Fibroblast of skin of abdomen (primary cell): ENCODE data around the gene EXD3.

Experiments used
- DNase-seq: peaks from one replicate; pipeline ENCODE4 v3.0.0-alpha.2; 2013

The EXD3 gene

GRCh38 chr9:137409515-137409914 is 13.4 kb downstream of the EXD3 start:
- DNase-seq = no peak

- no peak for DNase-seq
Observed at GRCh38 chr9:137408651-137409405, 14.1 kb downstream of the EXD3 start.

GRCh38 chr9:137407590-137408300 is 15.2 kb downstream of the EXD3 start:
- no peak for DNase-seq

DNA sequence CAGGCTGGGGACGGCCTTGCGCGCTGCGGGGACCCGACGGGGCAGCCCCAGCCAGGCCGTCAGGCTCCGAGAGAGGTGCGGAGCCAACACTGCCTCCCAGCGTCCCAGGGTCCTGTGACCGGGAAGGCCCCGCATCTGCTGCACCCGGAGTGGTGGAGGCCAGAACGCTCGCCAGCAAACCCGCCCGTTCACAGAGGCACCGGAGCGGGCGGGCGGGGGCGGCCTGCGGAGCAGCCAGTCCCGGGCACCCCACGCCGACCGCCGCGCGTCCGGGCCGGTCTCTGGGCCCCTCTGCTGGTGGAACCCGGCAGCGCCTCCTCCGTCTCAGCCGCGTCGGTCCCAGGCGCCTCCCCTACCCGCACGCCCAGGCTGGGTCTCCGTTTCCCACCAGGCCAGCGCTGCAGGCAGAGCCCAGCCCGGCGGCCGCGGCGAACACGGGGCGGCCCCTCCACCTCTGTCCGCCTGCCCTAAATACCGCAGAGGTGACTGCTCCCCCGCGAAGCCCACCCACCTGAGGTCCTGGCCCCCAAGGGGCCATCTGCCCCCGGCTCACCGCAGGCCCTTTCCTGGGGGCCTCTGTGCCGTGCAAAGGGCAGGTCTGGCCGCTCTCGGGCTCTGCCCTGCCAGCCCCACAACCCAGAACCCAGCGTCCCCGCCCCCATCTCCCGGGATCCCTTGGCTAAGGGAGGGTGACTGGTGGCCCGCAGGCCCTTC is 15.9 kb downstream of the EXD3 start:
- peak; percentile 50 for DNase-seq

- DNase-seq = no peak
Observed at GRCh38 chr9:137406085-137406760, 16.7 kb downstream of the EXD3 start.

DNA sequence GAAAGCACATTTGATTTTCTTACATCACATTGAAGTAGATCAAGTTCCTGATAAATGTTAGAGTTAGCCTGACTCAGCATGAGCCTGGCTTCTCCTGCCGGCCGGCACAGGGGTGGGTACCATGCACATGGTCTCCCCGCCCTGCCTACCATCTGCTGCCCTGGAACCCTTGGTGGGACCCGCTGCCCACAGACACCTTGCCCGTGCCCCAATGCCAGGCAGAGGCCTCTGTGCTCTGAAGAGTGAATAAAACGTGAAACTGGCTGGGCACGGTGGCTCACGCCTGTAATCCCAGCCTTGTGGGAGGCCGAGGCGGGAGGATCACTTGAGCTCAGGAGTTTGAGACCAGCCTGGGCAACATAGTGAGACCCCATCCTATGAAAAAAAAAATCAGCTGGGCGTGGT is 17.3 kb downstream of the EXD3 start:
- no peak for DNase-seq

GRCh38 chr9:137404961-137405567 is 17.9 kb downstream of the EXD3 start:
- DNase-seq = no peak

DNA sequence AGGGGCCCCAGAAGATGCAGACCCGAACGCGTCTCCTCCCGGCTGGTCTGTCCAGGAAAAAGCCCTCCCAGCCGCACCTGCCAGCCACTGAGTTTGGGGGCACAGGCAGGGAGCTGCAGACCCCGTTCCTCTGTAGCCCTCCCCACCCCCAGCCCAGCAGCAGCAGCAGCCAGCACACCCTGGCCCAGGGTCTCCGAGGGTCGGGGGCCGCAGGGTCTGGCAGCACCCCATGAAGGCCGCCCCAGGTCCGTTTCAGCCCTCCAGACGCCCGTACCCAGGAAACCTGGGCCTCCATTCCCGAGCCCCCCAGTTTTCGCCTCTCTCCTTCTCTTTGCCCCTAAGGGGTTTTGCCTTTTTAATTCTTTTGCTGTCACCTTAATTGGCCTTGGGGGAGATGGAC is 19.7 kb downstream of the EXD3 start:
- no peak for DNase-seq

- DNase-seq = no peak
Observed at GRCh38 chr9:137402746-137403145, 20.2 kb downstream of the EXD3 start.

- DNase-seq = no peak
Observed at GRCh38 chr9:137398561-137399468, 24.1 kb downstream of the EXD3 start.

DNA sequence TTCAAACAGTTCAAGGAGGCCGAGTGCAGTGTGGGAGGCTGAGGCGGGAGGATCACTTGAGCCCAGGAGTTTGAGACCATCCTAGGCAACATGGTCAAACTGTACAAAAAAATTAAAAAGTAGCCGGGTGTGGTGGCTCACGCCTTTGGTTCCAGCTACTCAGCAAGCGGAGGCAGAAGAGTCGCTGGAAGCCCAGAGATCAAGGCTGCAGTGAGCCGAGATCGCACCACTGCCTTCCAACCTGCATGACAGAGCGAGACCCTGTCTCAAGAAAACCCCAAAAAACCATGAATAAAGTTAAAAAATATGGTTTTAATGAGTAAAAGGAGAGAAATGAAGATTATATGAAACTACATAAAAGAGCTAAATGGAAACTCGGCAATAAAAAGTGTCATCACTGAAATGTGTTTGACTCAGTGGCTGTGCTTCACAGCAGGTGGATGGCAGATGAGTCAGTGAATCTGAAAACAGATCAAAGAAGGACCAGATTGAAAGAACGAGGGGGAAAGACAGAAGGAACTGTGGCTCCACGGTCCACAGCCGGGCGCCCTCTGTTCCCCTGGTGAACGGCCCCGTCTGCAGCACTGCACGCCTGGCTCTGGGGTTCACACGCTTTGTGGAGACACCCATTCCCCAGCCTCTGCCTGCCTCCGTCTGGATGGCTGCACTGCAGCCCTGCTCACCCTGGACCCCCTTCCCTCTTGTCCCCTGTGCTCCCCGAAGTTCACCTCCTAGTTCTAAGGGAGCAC is 25.1 kb downstream of the EXD3 start:
- DNase-seq = no peak

DNA sequence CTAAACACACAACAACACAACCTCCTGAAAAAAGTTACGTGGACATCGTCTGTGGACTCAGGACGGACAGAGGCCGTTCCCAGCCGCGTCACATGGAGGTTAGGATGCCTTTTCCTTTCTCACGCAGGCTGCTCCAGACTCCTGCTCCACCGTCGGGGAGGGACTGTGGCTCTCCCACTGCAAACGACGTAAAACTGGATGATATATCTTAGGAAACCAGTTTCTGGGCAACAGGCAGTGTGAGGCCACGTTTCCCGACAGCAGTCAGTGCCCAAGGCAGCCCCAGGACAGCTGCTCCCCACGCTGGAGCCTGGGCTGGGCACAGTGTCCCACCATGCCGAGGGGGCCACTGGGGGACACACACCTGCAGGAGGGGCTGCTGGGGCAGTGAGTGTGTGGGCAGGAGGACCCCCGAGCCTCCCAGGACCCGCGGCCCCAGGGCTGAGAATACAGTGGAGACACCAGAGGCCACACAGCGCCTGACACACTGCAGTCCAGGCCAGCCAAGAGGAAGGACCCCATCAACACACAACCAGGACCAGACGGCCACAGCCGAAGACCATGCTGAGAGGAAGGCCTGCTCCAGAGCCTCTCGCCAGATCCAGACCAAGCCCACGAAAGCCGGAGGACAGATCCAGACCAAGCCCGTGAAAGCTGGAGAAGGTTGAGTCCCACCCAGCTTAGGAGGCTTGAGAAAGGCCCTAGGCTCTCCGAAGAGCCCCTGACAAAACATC is 26.2 kb downstream of the EXD3 start:
- DNase-seq = no peak

DNA sequence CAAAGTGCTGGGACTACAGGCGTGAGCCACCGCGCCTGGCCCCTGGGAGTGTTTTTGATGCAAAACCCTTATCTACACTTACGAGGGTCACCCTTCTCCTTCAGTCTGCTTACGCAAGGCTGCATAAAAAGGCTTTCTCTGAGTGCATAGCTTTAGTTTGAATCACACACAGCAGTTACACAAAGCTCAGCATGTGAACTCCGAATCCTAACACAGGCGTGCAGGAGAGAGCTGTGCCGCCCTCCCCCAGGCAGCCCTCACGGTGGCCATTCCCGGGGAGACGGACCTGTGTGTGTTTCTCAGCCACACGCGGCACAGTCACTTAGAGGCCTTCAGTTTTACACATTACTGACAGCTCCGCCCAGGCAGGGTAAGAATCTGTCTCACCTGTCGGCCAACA is 26.7 kb downstream of the EXD3 start:
- peak; percentile 44 for DNase-seq

DNA sequence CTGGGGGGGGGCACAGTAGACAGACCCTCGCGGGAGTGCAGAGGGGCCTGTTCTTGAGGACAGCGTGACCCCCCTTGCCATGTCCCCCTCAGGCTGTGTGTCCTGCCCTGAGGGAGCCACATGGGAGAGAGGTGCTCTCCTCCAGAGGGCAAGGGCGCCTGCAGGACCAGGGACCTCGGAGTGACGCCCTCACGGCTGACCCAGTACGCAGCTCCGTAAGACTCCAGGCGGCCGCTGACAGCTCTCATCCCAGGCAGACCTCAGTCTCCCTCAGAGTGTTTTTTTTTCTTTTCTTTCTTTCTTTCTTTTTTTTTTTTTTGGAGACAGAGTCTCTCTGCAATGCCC is 27.3 kb downstream of the EXD3 start:
- DNase-seq = no peak

DNA sequence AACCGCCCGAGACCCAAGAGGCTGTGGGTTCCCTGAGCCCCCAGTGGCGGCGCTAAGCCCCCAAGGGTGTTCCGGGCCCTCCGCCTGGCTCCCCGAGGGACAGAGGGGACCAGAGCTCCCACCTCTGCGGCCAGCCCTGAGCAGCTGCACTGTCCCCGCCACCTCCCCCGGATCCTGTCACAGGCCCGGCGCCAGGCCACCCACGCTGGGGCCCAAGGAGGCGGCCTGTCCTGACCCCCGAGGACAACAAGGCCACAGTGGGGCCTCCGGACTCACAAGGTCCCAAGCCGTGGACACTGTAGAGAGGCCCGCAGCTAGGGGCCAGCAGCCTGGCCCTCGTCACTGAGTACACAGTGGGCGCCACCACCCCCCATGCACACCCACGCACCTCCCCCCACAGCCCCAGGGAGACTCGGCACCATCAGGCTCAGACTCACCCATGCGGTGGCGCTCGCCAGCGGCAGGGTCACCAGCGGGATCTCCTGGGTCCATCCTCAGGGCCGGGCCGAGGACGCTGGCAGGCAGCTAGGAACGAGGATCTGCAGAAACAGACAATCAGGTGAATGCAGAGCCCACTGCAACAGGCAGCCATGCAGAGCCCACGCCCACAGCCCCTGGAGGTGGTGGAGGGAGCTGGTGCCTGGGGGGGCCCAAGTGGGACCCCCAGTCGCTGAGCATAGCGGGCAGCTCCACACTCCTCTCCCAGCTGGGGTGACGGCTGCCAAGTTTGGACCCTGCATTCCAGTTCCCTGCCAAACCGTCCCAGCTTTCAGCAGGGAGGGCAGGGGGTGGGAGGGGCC is 27.9 kb downstream of the EXD3 start:
- DNase-seq = no peak

GRCh38 chr9:137393176-137394150 is 29.5 kb downstream of the EXD3 start:
- DNase-seq = no peak

DNA sequence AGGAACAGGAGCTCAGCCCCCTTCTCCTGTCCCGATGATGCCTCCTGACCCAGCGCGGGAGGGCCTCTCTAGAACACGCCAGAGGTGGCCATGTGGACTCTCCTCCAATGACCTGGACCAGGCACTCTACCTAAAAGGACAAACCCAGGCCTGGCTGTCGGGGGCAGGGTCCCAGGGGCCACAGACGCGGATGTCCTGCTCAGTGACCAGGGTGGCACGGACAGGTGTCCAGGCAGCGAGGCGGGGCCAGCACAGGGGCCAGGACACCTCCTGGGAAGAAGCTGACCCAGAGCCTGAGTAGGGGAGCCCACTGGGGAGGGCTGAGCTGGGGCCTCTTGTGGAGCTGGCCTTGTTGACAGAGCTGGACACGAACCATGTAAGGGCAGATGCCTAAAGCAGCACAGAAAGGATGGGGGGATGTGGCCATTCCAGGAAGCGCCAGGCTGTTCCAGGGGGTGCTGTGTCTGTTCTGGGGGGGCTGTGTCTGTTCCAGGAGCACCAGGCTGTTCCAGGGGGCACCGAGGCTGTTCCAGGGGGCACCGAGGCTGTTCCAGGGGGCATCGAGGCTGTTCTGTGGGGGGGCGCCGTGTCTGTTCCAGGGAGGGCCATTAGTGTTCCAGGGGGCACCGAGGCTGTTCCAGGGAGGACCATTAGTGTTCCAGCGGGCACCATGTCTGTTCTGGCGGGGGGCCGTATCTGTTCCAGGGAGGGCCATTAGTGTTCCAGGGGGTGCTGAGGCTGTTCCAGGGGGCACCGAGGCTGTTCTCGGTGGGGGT is 30.5 kb downstream of the EXD3 start:
- no peak for DNase-seq
